ENCODE data around the gene ADGRG7. TPM values are rescaled to one million over a fixed set of nuclear protein-coding genes. Genes with fewer than 3 reads are reported as not detected.

ADGRG7 gene
- polyA plus RNA-seq, 1 experiment = not detected

DNA sequence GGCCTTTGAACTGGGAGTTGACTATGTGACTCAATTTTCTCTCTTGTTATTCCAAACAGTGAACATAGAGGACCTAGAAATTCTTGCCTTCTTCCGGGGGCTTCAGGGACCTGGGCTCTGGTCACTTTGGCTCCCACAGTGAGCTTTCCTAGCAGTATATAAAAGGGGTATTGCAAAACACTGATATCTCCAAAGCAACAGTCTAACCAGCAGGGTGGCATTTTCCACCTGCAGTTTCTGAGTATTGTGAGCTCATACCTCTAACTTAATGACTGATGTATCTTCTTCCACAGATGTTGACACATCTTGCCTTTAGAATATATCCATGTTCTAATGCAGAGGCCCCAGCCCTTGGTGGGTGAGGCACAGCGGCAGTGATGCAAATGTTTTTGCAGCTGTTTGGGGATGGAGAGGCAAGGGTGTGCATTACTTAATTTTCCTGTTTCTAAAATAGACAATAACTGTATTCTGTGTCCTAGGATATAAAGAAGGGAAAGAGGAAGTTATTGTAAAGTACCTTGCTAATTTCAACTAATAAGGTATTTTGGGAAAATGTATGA lies 45.7 kb upstream of the ADGRG7 start:
- DNase-seq (ENCODE audit: low read depth) = no peak
- TF ChIP-seq, protein P1, sequence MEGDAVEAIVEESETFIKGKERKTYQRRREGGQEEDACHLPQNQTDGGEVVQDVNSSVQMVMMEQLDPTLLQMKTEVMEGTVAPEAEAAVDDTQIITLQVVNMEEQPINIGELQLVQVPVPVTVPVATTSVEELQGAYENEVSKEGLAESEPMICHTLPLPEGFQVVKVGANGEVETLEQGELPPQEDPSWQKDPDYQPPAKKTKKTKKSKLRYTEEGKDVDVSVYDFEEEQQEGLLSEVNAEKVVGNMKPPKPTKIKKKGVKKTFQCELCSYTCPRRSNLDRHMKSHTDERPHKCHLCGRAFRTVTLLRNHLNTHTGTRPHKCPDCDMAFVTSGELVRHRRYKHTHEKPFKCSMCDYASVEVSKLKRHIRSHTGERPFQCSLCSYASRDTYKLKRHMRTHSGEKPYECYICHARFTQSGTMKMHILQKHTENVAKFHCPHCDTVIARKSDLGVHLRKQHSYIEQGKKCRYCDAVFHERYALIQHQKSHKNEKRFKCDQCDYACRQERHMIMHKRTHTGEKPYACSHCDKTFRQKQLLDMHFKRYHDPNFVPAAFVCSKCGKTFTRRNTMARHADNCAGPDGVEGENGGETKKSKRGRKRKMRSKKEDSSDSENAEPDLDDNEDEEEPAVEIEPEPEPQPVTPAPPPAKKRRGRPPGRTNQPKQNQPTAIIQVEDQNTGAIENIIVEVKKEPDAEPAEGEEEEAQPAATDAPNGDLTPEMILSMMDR (IDR thresholded peaks at IDR 0.05; ENCODE audit: insufficient read depth, low read depth, low read length) = no peak
- CTCF ChIA-PET = interaction anchor here (0.6 to 1.6 kb wide), 3 partner anchors 27 to 93 kb away, joined by 3 to 8 read pairs (median 3); no protein-coding TSS in a partner anchor
- POLR2A ChIA-PET = no interaction called here
- H3K4me3 ChIP-seq (ENCODE audit: low read depth, low read length) = no peak overlapping the region
- H3K36me3 ChIP-seq (ENCODE audit: control insufficient read depth, insufficient read depth, low read length) = no peaks in the 10 kb centered on the region
- H3K27me3 ChIP-seq (ENCODE audit: control insufficient read depth, insufficient read depth, low read length) = no peaks in the 10 kb centered on the region

DNA sequence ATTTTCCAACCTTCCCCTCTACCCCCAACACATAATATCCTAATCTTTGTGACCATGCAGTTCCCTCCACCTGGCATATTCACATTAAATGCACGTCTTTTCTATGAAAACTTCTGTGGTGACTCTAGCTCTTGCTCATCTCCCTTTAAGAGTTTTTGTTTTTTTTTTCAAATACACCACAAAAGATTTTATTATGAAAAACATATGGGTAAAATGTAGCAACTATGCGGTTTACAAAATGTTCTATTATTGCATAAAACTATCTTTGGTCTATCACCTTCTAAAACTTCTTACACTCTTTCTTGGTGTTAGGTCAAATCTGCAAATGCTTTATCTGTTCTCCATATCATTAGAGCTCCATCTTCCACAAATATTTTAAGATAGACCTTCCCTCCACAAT lies 38.6 kb upstream of the ADGRG7 start:
- no peaks in the 10 kb centered on the region for H3K27me3 ChIP-seq (ENCODE audit: control insufficient read depth, insufficient read depth, low read length)
- TF ChIP-seq, protein P1 (IDR thresholded peaks at IDR 0.05; ENCODE audit: insufficient read depth, low read depth, low read length) = no peak
- H3K36me3 ChIP-seq (ENCODE audit: control insufficient read depth, insufficient read depth, low read length) = no peaks in the 10 kb centered on the region
- H3K4me3 ChIP-seq (ENCODE audit: low read depth, low read length) = no peak overlapping the region
- ChIA-PET POLR2A (interaction anchor here (0.7 kb wide), 1 partner anchor 67 kb away, joined by 4 read pairs; no protein-coding TSS in a partner anchor), CTCF (no interaction called here)
- DNase-seq (ENCODE audit: low read depth) = no peak

DNA sequence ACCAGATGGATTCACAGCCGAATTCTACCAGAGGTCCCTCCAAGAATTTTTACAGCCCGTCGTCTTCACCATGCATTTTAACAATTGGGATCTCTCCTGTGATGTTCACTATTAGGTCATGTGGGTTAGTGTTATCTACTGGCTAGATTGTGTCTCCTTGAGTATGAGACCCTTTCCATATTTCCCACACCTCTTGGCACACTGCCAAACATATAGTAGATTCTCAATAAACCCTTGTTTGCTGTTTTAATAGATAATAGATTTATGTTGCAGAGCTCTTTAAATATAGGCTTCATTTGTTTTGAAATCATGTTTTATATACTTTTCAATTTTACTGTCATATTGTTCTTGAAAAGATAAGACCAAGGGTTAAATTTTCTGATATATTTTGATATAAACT lies 34.9 kb upstream of the ADGRG7 start:
- no peak for DNase-seq (ENCODE audit: low read depth)
- Histone ChIP-seq H3K27me3 (ENCODE audit: control insufficient read depth, insufficient read depth, low read length) (no peaks in the 10 kb centered on the region), H3K36me3 (ENCODE audit: control insufficient read depth, insufficient read depth, low read length) (no peaks in the 10 kb centered on the region), H3K4me3 (ENCODE audit: low read depth, low read length) (no peak overlapping the region)
- ChIA-PET POLR2A (no interaction called here), CTCF (interaction anchor here (0.7 to 1.3 kb wide), 2 partner anchors 17 to 111 kb away, joined by 3 read pairs; no protein-coding TSS in a partner anchor)
- TF ChIP-seq, protein P1 (IDR thresholded peaks at IDR 0.05; ENCODE audit: insufficient read depth, low read depth, low read length) = no peak

DNA sequence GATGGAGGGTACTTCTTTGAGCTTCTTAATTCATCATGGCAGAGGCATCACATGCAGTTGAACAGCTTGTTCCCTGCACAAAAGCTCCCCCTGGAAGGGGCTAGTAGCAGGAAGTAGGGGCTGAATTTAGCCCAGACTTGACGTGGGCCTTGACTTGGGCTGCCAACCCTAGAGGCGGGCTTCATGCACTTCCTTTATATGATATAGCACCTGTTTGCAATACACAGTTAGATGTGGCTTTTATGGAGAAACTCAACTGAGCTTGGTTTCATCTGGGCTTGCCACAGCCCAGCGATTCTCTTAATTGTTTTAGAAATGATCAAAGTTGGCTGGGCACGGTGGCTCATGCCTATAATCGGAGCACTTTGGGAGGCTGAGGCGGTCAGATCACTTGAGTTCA lies 33.7 kb upstream of the ADGRG7 start:
- ChIA-PET CTCF (interaction anchor here (0.7 to 1.3 kb wide), 2 partner anchors 10 to 16 kb away, joined by 3 read pairs; no protein-coding TSS in a partner anchor), POLR2A (no interaction called here)
- no peaks in the 10 kb centered on the region for H3K27me3 ChIP-seq (ENCODE audit: control insufficient read depth, insufficient read depth, low read length)
- DNase-seq (ENCODE audit: low read depth) = no peak
- TF ChIP-seq, protein P1 (IDR thresholded peaks at IDR 0.05; ENCODE audit: insufficient read depth, low read depth, low read length) = no peak
- no peaks in the 10 kb centered on the region for H3K36me3 ChIP-seq (ENCODE audit: control insufficient read depth, insufficient read depth, low read length)
- H3K4me3 ChIP-seq (ENCODE audit: low read depth, low read length) = no peak overlapping the region

DNA sequence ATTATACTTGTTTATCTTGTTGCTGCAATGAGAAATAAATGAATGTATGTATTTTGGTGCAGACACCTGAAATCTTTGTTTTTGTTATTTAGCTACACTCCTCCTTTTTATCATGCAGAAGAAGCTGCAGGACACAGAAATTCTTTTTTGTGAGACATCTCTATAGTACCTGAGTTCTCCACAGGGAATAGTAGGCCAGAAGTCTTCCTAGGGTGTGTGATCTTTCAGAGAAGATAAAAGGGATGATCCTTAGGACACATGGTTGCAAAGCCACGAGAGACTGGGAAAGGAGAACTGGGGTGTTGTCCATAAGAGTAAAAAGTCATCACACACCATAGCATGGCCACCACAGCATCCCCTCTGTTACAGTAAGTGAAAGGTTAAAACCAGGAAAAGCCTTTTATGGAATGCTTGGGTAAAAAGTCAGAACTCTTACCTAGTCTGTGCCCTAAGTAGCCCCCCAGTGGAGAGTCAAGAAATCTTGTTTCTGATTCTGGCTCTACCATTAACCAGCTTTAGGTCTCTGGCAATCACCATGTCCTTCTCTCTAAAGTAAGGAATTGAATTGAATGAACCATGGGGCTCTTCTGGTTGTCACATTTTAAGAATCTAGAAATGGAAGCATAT lies 31.9 kb upstream of the ADGRG7 start:
- H3K36me3 ChIP-seq (ENCODE audit: control insufficient read depth, insufficient read depth, low read length) = no peaks in the 10 kb centered on the region
- H3K27me3 ChIP-seq (ENCODE audit: control insufficient read depth, insufficient read depth, low read length) = no peaks in the 10 kb centered on the region
- POLR2A ChIA-PET = no interaction called here
- no peak for DNase-seq (ENCODE audit: low read depth)
- no peak overlapping the region for H3K4me3 ChIP-seq (ENCODE audit: low read depth, low read length)
- CTCF ChIA-PET = interaction anchor here (1.1 to 17.0 kb wide), 3 partner anchors 12 to 114 kb away, joined by 3 to 311 read pairs (median 5); partner anchors contain the start of gene TMEM45A
- TF ChIP-seq, protein P1 (IDR thresholded peaks at IDR 0.05; ENCODE audit: insufficient read depth, low read depth, low read length) = no peak

Measured in BJ (cell line).